Ectodermal cell (in vitro differentiated cells): ENCODE results near the gene SLC25A12.
A peak's percentile ranks its signal among the peaks of the same experiment; 100 is the strongest.
"Not testable (repeated sequence)": the region's sequence is repeated elsewhere in the genome, so short reads cannot be mapped to it uniquely, and the experiment has no call there.

Experiments
- H3K27ac ChIP-seq: 2 replicates; pipeline ENCODE4 v1.7.0; 2013; ENCODE audit warnings: mild to moderate bottlenecking, low read depth, low read length; ENCODE audit not compliant: insufficient read depth, poor library complexity, severe bottlenecking
- H3K27me3 ChIP-seq: 2 replicates; pipeline ENCODE4 v1.7.0; 2013; ENCODE audit warnings: mild to moderate bottlenecking, low read length; ENCODE audit not compliant: insufficient read depth, control insufficient read depth, poor library complexity, severe bottlenecking
- H3K36me3 ChIP-seq: one replicate; pipeline ENCODE4 v1.7.0; 2013; ENCODE audit warnings: low read length; ENCODE audit not compliant: control insufficient read depth, insufficient read depth
- H3K4me1 ChIP-seq: one replicate; pipeline ENCODE4 v1.7.0; 2013; ENCODE audit warnings: low read length; ENCODE audit not compliant: control insufficient read depth, insufficient read depth
- H3K4me3 ChIP-seq: 2 replicates; pipeline ENCODE4 v1.7.0; 2013; ENCODE audit warnings: low read depth, low read length, control low read depth; ENCODE audit not compliant: insufficient read depth
- H3K9me3 ChIP-seq: 2 replicates; pipeline ENCODE4 v1.7.0; 2013; ENCODE audit warnings: mild to moderate bottlenecking, low read length, moderate library complexity; ENCODE audit not compliant: control insufficient read depth
- WGBS, 2 experiments: methylation state at CpG; one replicate each; pipeline ENCODE4 v1.1.7; 2013; ENCODE audit warnings: missing lambda C conversion rate in 2 of 2; 5-methylcytosine and 5-hydroxymethylcytosine counted together

SLC25A12 gene

GRCh38 chr2:171919453-171919852 lies 25.4 kb upstream of the SLC25A12 start:
- H3K4me3 ChIP-seq: no peak overlapping the region
- H3K9me3 ChIP-seq: no peaks in the 10 kb centered on the region
- 82 to 83% methylated on average over 2 of the region's 2 CpGs for WGBS, 2 experiments
- peaks cover 8% of the 10 kb centered on the region for H3K4me1 ChIP-seq
- H3K27me3 ChIP-seq: no peaks in the 10 kb centered on the region
- H3K27ac ChIP-seq: no peak overlapping the region
- no peaks in the 10 kb centered on the region for H3K36me3 ChIP-seq

- Histone ChIP-seq H3K9me3 (no peaks in the 10 kb centered on the region), H3K27ac (no peak overlapping the region), H3K36me3 (no peaks in the 10 kb centered on the region), H3K4me3 (no peak overlapping the region), H3K4me1 (no peaks in the 10 kb centered on the region), H3K27me3 (no peaks in the 10 kb centered on the region)
- 84 to 91% methylated on average over 3 of the region's 3 CpGs for WGBS, 2 experiments
Observed at GRCh38 chr2:171913517-171913916, 19.5 kb upstream of the SLC25A12 start.

- Histone ChIP-seq H3K27me3 (no peaks in the 10 kb centered on the region), H3K9me3 (no peaks in the 10 kb centered on the region), H3K27ac (no peak overlapping the region), H3K36me3 (no peaks in the 10 kb centered on the region), H3K4me1 (no peaks in the 10 kb centered on the region), H3K4me3 (no peak overlapping the region)
- WGBS, 2 experiments: 75 to 84% methylated on average over 1 of the region's 1 CpG
Observed at GRCh38 chr2:171910494-171910893, 16.4 kb upstream of the SLC25A12 start.

- no peak overlapping the region for H3K27ac ChIP-seq
- 89 to 96% methylated on average over 3 of the region's 3 CpGs for WGBS, 2 experiments
- no peaks in the 10 kb centered on the region for H3K9me3 ChIP-seq
- H3K4me3 ChIP-seq: no peak overlapping the region
- no peaks in the 10 kb centered on the region for H3K4me1 ChIP-seq
- H3K27me3 ChIP-seq: no peaks in the 10 kb centered on the region
- no peaks in the 10 kb centered on the region for H3K36me3 ChIP-seq
Observed at GRCh38 chr2:171909266-171909665, 15.2 kb upstream of the SLC25A12 start.

- Histone ChIP-seq H3K9me3 (no peaks in the 10 kb centered on the region), H3K36me3 (no peaks in the 10 kb centered on the region), H3K27me3 (no peaks in the 10 kb centered on the region), H3K4me3 (no peak overlapping the region), H3K4me1 (no peaks in the 10 kb centered on the region), H3K27ac (no peak overlapping the region)
- WGBS, 2 experiments: 86 to 100% methylated on average over 1 of the region's 1 CpG
Observed at GRCh38 chr2:171908235-171908634, 14.2 kb upstream of the SLC25A12 start.

- Histone ChIP-seq H3K9me3 (no peaks in the 10 kb centered on the region), H3K27me3 (no peaks in the 10 kb centered on the region), H3K27ac (no peak overlapping the region), H3K36me3 (no peaks in the 10 kb centered on the region), H3K4me1 (no peaks in the 10 kb centered on the region), H3K4me3 (no peak overlapping the region)
- 88 to 92% methylated on average over 2 of the region's 2 CpGs for WGBS, 2 experiments
Observed at GRCh38 chr2:171902840-171903420, 8.9 kb upstream of the SLC25A12 start.

- H3K4me3 ChIP-seq, H3K36me3 ChIP-seq, H3K9me3 ChIP-seq, H3K27ac ChIP-seq, H3K27me3 ChIP-seq, H3K4me1 ChIP-seq: not testable (repeated sequence)
- 96 to 97% methylated on average over 52 to 56 of the region's 58 CpGs for WGBS, 2 experiments
Observed at GRCh38 chr2:171899623-171900282, 5.7 kb upstream of the SLC25A12 start.

GRCh38 chr2:171895786-171896185 lies 1.7 kb upstream of the SLC25A12 start:
- H3K36me3 ChIP-seq: no peaks in the 10 kb centered on the region
- peaks cover 8% of the 10 kb centered on the region for H3K4me1 ChIP-seq
- no peak overlapping the region for H3K27ac ChIP-seq
- H3K9me3 ChIP-seq: no peaks in the 10 kb centered on the region
- H3K27me3 ChIP-seq: peaks cover 7% of the 10 kb centered on the region
- H3K4me3 ChIP-seq: no peak overlapping the region
- WGBS, 2 experiments: 100% methylated on average over 1 of the region's 1 CpG; no CpG with 5 or more reads in 1 of the 2 experiments

- peaks cover 8% of the 10 kb centered on the region for H3K4me1 ChIP-seq
- peaks cover 7% of the 10 kb centered on the region for H3K27me3 ChIP-seq
- WGBS, 2 experiments: 60 to 63% methylated on average over 10 of the region's 10 CpGs
- H3K36me3 ChIP-seq: no peaks in the 10 kb centered on the region
- no peaks in the 10 kb centered on the region for H3K9me3 ChIP-seq
- no peak overlapping the region for H3K27ac ChIP-seq
- peak overlapping the region; percentile 67 for H3K4me3 ChIP-seq
Observed at GRCh38 chr2:171894612-171894947, 536 bp upstream of the SLC25A12 start.

GRCh38 chr2:171893196-171893823 lies 734 bp downstream of the SLC25A12 start:
- H3K4me1 ChIP-seq: peaks cover 8% of the 10 kb centered on the region
- no peaks in the 10 kb centered on the region for H3K36me3 ChIP-seq
- WGBS, 2 experiments: 57 to 63% methylated on average over 7 of the region's 7 CpGs
- H3K9me3 ChIP-seq: no peaks in the 10 kb centered on the region
- peaks cover 7% of the 10 kb centered on the region for H3K27me3 ChIP-seq
- H3K27ac ChIP-seq: no peak overlapping the region
- H3K4me3 ChIP-seq: peak overlapping the region; percentile 67
